HEK293 (cell line): ENCODE results near the gene MAD2L2.

Source experiments
- HOXD13 ChIP-seq: sonication (generic); formaldehyde crosslinking; IDR thresholded peaks from 2 replicates; pipeline ENCODE4 v1.8.0; 2022; ENCODE audit warnings: missing genetic modification reagents, borderline replicate concordance
- SP2 ChIP-seq: fragments of 450-650 bp; formaldehyde crosslinking; IDR thresholded peaks from 2 replicates; pipeline ENCODE4 v1.5.1; 2016; ENCODE audit warnings: missing biosample characterization, missing genetic modification characterization
- ZNF121 ChIP-seq: fragments of 450-650 bp; formaldehyde crosslinking; IDR thresholded peaks from 2 replicates; pipeline ENCODE4 v1.5.1; 2016; ENCODE audit warnings: missing biosample characterization, missing genetic modification characterization
- ZNF623 ChIP-seq: fragments of 450-650 bp; formaldehyde crosslinking; IDR thresholded peaks from 2 replicates; pipeline ENCODE4 v1.5.1; 2016; ENCODE audit warnings: missing biosample characterization, missing genetic modification characterization
- ZNF670 ChIP-seq: fragments of 450-650 bp; formaldehyde crosslinking; IDR thresholded peaks from 2 replicates; pipeline ENCODE4 v1.5.1; 2016; ENCODE audit warnings: missing biosample characterization, missing genetic modification characterization, low read depth
- ZNF776 ChIP-seq: fragments of 450-650 bp; formaldehyde crosslinking; IDR thresholded peaks from 2 replicates; pipeline ENCODE4 v1.5.0; 2017; ENCODE audit warnings: missing biosample characterization, missing genetic modification characterization, borderline replicate concordance
- TF ChIP-seq, protein P1 (sequence below): fragments of 450-650 bp; formaldehyde crosslinking; IDR thresholded peaks from 2 replicates; pipeline ENCODE4 v1.5.1; 2016; ENCODE audit warnings: missing biosample characterization, missing genetic modification characterization, borderline replicate concordance
- TF ChIP-seq, protein P2 (sequence below): fragments of 450-650 bp; formaldehyde crosslinking; IDR thresholded peaks from 2 replicates; pipeline ENCODE4 v1.5.1; 2017; ENCODE audit warnings: missing biosample characterization, missing genetic modification characterization
- TF ChIP-seq, protein P3 (sequence below): fragments of 450-650 bp; formaldehyde crosslinking; optimal IDR thresholded peaks from 2 replicates; pipeline ENCODE3; 2016; ENCODE audit warnings: missing biosample characterization, mild to moderate bottlenecking, missing genetic modification characterization
- TF ChIP-seq, protein P4 (sequence below): fragments of 450-650 bp; formaldehyde crosslinking; IDR thresholded peaks from 2 replicates; pipeline ENCODE4 v1.5.1; 2016; ENCODE audit warnings: missing biosample characterization, missing genetic modification characterization
- TF ChIP-seq, protein P5 (sequence below): fragments of 450-650 bp; formaldehyde crosslinking; IDR thresholded peaks from 2 replicates; pipeline ENCODE4 v1.5.1; 2016; ENCODE audit warnings: missing biosample characterization, missing genetic modification characterization

The MAD2L2 gene

DNA sequence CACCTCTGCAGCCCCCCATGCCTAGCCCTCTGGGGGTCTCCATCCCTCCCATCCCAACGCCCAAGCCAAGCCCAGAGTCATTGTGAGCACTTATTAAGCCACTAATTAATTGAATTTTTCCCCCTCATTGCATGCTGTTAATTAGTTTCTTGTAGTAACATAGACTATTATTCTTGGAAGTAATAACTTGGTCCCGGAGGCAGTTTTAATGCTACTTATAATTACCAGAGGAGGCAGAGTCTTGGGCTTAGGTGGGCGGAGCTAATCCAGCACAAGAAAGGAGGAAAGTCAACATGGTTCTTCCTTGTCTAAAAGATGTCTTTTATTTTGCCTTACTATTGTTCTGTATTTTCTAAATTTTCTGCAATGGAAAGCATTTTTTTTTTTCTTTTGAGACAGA is 54.4 kb downstream of the MAD2L2 start (continued):
- TF ChIP-seq, protein P1, sequence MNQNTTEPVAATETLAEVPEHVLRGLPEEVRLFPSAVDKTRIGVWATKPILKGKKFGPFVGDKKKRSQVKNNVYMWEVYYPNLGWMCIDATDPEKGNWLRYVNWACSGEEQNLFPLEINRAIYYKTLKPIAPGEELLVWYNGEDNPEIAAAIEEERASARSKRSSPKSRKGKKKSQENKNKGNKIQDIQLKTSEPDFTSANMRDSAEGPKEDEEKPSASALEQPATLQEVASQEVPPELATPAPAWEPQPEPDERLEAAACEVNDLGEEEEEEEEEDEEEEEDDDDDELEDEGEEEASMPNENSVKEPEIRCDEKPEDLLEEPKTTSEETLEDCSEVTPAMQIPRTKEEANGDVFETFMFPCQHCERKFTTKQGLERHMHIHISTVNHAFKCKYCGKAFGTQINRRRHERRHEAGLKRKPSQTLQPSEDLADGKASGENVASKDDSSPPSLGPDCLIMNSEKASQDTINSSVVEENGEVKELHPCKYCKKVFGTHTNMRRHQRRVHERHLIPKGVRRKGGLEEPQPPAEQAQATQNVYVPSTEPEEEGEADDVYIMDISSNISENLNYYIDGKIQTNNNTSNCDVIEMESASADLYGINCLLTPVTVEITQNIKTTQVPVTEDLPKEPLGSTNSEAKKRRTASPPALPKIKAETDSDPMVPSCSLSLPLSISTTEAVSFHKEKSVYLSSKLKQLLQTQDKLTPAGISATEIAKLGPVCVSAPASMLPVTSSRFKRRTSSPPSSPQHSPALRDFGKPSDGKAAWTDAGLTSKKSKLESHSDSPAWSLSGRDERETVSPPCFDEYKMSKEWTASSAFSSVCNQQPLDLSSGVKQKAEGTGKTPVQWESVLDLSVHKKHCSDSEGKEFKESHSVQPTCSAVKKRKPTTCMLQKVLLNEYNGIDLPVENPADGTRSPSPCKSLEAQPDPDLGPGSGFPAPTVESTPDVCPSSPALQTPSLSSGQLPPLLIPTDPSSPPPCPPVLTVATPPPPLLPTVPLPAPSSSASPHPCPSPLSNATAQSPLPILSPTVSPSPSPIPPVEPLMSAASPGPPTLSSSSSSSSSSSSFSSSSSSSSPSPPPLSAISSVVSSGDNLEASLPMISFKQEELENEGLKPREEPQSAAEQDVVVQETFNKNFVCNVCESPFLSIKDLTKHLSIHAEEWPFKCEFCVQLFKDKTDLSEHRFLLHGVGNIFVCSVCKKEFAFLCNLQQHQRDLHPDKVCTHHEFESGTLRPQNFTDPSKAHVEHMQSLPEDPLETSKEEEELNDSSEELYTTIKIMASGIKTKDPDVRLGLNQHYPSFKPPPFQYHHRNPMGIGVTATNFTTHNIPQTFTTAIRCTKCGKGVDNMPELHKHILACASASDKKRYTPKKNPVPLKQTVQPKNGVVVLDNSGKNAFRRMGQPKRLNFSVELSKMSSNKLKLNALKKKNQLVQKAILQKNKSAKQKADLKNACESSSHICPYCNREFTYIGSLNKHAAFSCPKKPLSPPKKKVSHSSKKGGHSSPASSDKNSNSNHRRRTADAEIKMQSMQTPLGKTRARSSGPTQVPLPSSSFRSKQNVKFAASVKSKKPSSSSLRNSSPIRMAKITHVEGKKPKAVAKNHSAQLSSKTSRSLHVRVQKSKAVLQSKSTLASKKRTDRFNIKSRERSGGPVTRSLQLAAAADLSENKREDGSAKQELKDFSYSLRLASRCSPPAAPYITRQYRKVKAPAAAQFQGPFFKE, result no peak
- no peak for TF ChIP-seq SP2 (tag by site-specific recombination)
- TF ChIP-seq ZNF670 (tag by site-specific recombination), result no peak
- no peak for TF ChIP-seq ZNF776
- no peak for TF ChIP-seq ZNF121 (tag by site-specific recombination)
- TF ChIP-seq HOXD13 (CRISPR knock-in tag), result no peak
- TF ChIP-seq, protein P2, sequence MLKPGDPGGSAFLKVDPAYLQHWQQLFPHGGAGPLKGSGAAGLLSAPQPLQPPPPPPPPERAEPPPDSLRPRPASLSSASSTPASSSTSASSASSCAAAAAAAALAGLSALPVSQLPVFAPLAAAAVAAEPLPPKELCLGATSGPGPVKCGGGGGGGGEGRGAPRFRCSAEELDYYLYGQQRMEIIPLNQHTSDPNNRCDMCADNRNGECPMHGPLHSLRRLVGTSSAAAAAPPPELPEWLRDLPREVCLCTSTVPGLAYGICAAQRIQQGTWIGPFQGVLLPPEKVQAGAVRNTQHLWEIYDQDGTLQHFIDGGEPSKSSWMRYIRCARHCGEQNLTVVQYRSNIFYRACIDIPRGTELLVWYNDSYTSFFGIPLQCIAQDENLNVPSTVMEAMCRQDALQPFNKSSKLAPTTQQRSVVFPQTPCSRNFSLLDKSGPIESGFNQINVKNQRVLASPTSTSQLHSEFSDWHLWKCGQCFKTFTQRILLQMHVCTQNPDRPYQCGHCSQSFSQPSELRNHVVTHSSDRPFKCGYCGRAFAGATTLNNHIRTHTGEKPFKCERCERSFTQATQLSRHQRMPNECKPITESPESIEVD (tag by site-specific recombination), result no peak
- TF ChIP-seq, protein P3, sequence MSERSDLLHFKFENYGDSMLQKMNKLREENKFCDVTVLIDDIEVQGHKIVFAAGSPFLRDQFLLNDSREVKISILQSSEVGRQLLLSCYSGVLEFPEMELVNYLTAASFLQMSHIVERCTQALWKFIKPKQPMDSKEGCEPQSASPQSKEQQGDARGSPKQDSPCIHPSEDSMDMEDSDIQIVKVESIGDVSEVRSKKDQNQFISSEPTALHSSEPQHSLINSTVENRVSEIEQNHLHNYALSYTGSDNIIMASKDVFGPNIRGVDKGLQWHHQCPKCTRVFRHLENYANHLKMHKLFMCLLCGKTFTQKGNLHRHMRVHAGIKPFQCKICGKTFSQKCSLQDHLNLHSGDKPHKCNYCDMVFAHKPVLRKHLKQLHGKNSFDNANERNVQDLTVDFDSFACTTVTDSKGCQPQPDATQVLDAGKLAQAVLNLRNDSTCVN (tag by site-specific recombination), result no peak
- TF ChIP-seq, protein P4, sequence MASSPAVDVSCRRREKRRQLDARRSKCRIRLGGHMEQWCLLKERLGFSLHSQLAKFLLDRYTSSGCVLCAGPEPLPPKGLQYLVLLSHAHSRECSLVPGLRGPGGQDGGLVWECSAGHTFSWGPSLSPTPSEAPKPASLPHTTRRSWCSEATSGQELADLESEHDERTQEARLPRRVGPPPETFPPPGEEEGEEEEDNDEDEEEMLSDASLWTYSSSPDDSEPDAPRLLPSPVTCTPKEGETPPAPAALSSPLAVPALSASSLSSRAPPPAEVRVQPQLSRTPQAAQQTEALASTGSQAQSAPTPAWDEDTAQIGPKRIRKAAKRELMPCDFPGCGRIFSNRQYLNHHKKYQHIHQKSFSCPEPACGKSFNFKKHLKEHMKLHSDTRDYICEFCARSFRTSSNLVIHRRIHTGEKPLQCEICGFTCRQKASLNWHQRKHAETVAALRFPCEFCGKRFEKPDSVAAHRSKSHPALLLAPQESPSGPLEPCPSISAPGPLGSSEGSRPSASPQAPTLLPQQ (tag by site-specific recombination), result no peak
- TF ChIP-seq ZNF623 (tag by site-specific recombination), result no peak
- TF ChIP-seq, protein P5, sequence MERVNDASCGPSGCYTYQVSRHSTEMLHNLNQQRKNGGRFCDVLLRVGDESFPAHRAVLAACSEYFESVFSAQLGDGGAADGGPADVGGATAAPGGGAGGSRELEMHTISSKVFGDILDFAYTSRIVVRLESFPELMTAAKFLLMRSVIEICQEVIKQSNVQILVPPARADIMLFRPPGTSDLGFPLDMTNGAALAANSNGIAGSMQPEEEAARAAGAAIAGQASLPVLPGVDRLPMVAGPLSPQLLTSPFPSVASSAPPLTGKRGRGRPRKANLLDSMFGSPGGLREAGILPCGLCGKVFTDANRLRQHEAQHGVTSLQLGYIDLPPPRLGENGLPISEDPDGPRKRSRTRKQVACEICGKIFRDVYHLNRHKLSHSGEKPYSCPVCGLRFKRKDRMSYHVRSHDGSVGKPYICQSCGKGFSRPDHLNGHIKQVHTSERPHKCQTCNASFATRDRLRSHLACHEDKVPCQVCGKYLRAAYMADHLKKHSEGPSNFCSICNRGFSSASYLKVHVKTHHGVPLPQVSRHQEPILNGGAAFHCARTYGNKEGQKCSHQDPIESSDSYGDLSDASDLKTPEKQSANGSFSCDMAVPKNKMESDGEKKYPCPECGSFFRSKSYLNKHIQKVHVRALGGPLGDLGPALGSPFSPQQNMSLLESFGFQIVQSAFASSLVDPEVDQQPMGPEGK (tag by site-specific recombination), result no peak
